HCT116 (cell line): ENCODE data around the gene RAG1. TPM values are rescaled to one million over a fixed set of nuclear protein-coding genes. Genes with fewer than 3 reads are reported as not detected.

Experiments used
- ATAC-seq: fragments of 200-7000 bp; cut with Tn5 transposase; 2 replicates; pipeline ENCODE4 v1.9.1; 2020; ENCODE audit warnings: mild to moderate bottlenecking, moderate library complexity
- BruUV-seq: library from RNA; stranded (reverse); fragments of 400-500 nt; replicated peaks from 2 replicates; lab custom pipeline; 2021; lab: Mats Ljungman, UMichigan
- CTCF ChIA-PET: fragments of 300-600 bp; sonication (Branson Sonifier 250); formaldehyde crosslinking; loops from one replicate; lab custom pipeline; 2021; ENCODE audit warnings: antibody characterized with exemption; lab: Charles Lee
- POLR2A ChIA-PET: fragments of 300-600, 350-600 bp; sonication (Branson Sonifier 250); formaldehyde crosslinking; loops from one replicate; lab custom pipeline; 2021; ENCODE audit warnings: antibody characterized with exemption; lab: Charles Lee
- RAD21 ChIA-PET, 2 experiments: fragments of 300-600 bp; sonication (Branson Sonifier 250); formaldehyde crosslinking; loops; one replicate each; lab custom pipeline; 2023; ENCODE audit warnings: low total read pairs in 2 of 2; ENCODE audit not compliant: uncharacterized antibody in 2 of 2, unreplicated experiment in 2 of 2, low non-redundant PET in 1 of 2; lab: Charles Lee
- DNase-seq: peaks from one replicate; pipeline ENCODE4 v3.0.0-alpha.2; 2010; ENCODE audit warnings: low read depth, low spot score
- H2AFZ ChIP-seq: fragments of 200-600 bp; shearing (Covaris generic), sonication (generic); 2 replicates; pipeline ENCODE4 v1.6.1; 2017; ENCODE audit warnings: low read depth, mixed run types, mixed read lengths, antibody characterized with exemption, low read length; ENCODE audit not compliant: poor library complexity, severe bottlenecking
- H3K27ac ChIP-seq: 2 replicates; pipeline ENCODE4 v1.5.1; 2012; ENCODE audit warnings: low read depth, low read length
- H3K27me3 ChIP-seq: fragments of 200-600 bp; sonication (generic); 2 replicates; pipeline ENCODE4 v1.6.1; 2016; ENCODE audit warnings: mixed run types, low read length, mixed read lengths; ENCODE audit not compliant: insufficient read depth
- H3K36me3 ChIP-seq, 2 experiments: fragments of 200-500 bp in 1 of 2; fragments of 200-600 bp in 1 of 2; sonication (Bioruptor generic) in 1 of 2; sonication (generic) in 1 of 2; 2 replicates each; pipeline versions ENCODE4 v1.5.1 to v1.6.1; 2014 to 2016; ENCODE audit warnings: low read length in 2 of 2, inconsistent platforms in 1 of 2, mixed read lengths in 1 of 2, mixed run types in 1 of 2; ENCODE audit not compliant: insufficient read depth in 2 of 2, control insufficient read depth in 1 of 2
- H3K4me1 ChIP-seq, 2 experiments: fragments of 200-600 bp in 1 of 2; sonication (generic) in 1 of 2; 2 replicates each; pipeline versions ENCODE4 v1.5.1 to v1.6.1; 2012 to 2017; ENCODE audit warnings: low read length in 2 of 2, inconsistent platforms in 1 of 2, mild to moderate bottlenecking in 1 of 2, mixed read lengths in 1 of 2, mixed run types in 1 of 2, moderate library complexity in 1 of 2; ENCODE audit not compliant: insufficient read depth in 2 of 2, control insufficient read depth in 1 of 2
- H3K4me2 ChIP-seq: fragments of 200-600 bp; sonication (generic); 2 replicates; pipeline ENCODE4 v1.6.1; 2017; ENCODE audit warnings: mixed run types, low read length, mixed read lengths
- H3K4me3 ChIP-seq, 2 experiments: fragments of 200-600 bp in 1 of 2; sonication (generic) in 1 of 2; replicated peaks in 1 of 2; 2 replicates each; pipeline ENCODE4 v1.5.1; 2011 to 2016; ENCODE audit warnings: low read length in 2 of 2, control low read depth in 1 of 2, low read depth in 1 of 2, mild to moderate bottlenecking in 1 of 2, mixed read lengths in 1 of 2, mixed run types in 1 of 2
- H3K79me2 ChIP-seq: fragments of 200-600 bp; sonication (generic); 2 replicates; pipeline ENCODE4 v1.6.1; 2017; ENCODE audit warnings: mild to moderate bottlenecking, mixed run types, low read length, moderate library complexity, mixed read lengths; ENCODE audit not compliant: insufficient read depth
- H3K9ac ChIP-seq: fragments of 200-600 bp; sonication (generic); 2 replicates; pipeline ENCODE4 v1.6.1; 2016; ENCODE audit warnings: low read length, mixed read lengths
- H3K9me2 ChIP-seq: fragments of 200-600 bp; sonication (generic), shearing (Covaris generic); 2 replicates; pipeline ENCODE4 v1.6.1; 2017; ENCODE audit warnings: mixed run types, mild to moderate bottlenecking, moderate library complexity; ENCODE audit not compliant: insufficient read depth
- H3K9me3 ChIP-seq, 2 experiments: fragments of 200-500 bp in 1 of 2; fragments of 200-600 bp in 1 of 2; sonication (Bioruptor generic) in 1 of 2; sonication (generic) in 1 of 2; 2 replicates each; pipeline ENCODE4 v1.6.1; 2014 to 2017; ENCODE audit warnings: low read length in 2 of 2, mixed read lengths in 2 of 2, inconsistent platforms in 1 of 2, low read depth in 1 of 2, mild to moderate bottlenecking in 1 of 2, mixed run types in 1 of 2, moderate library complexity in 1 of 2; ENCODE audit not compliant: control insufficient read depth in 1 of 2, insufficient read depth in 1 of 2
- H4K20me1 ChIP-seq: fragments of 200-600 bp; sonication (generic), shearing (Covaris generic); 2 replicates; pipeline ENCODE4 v1.6.1; 2017; ENCODE audit warnings: mixed run types, mild to moderate bottlenecking, moderate library complexity; ENCODE audit not compliant: insufficient read depth
- ATF3 ChIP-seq: IDR thresholded peaks from 2 replicates; pipeline ENCODE4 v1.6.1; 2012
- CEBPB ChIP-seq: IDR thresholded peaks from 2 replicates; pipeline ENCODE4 v1.6.1; 2012; ENCODE audit warnings: low read depth
- EGR1 ChIP-seq: IDR thresholded peaks from 2 replicates; pipeline ENCODE4 v1.6.1; 2012; ENCODE audit warnings: low read depth
- ELF1 ChIP-seq: IDR thresholded peaks from 2 replicates; pipeline ENCODE4 v1.6.1; 2012; ENCODE audit warnings: low read depth, borderline replicate concordance
- EZH2 ChIP-seq: fragments of 200-600 bp; sonication (generic); IDR thresholded peaks from 2 replicates; pipeline ENCODE4 v1.6.1; 2017; ENCODE audit warnings: antibody characterized with exemption, mixed run types
- EZH2phosphoT487 ChIP-seq: fragments of 200-600 bp; IDR thresholded peaks from 2 replicates; pipeline ENCODE4 v1.6.1; 2018; ENCODE audit warnings: antibody characterized with exemption, borderline replicate concordance
- FOSL1 ChIP-seq: IDR thresholded peaks from 2 replicates; pipeline ENCODE4 v1.6.1; 2012; ENCODE audit warnings: low read depth
- JUND ChIP-seq: IDR thresholded peaks from 2 replicates; pipeline ENCODE4 v1.6.1; 2012
- MAX ChIP-seq: IDR thresholded peaks from 2 replicates; pipeline ENCODE4 v1.6.1; 2012
- POLR2A ChIP-seq: IDR thresholded peaks from 2 replicates; pipeline ENCODE4 v1.7.0; 2011; ENCODE audit warnings: borderline replicate concordance; ENCODE audit not compliant: insufficient read depth, insufficient read length; ENCODE audit errors: extremely low read depth
- POLR2AphosphoS5 ChIP-seq: IDR thresholded peaks from 2 replicates; pipeline ENCODE4 v1.6.1; 2011; ENCODE audit warnings: mild to moderate bottlenecking, low read depth, low read length, moderate library complexity
- RAD21 ChIP-seq: IDR thresholded peaks from 2 replicates; pipeline ENCODE4 v1.6.1; 2012; ENCODE audit warnings: low read depth, mild to moderate bottlenecking
- SIN3A ChIP-seq: IDR thresholded peaks from 2 replicates; pipeline ENCODE4 v1.6.1; 2012; ENCODE audit warnings: low read depth
- SRF ChIP-seq: IDR thresholded peaks from 2 replicates; pipeline ENCODE4 v1.6.1; 2012; ENCODE audit warnings: low read depth
- TCF7L2 ChIP-seq: IDR thresholded peaks from 2 replicates; pipeline ENCODE4 v1.7.0; 2011; ENCODE audit warnings: borderline replicate concordance, inconsistent platforms; ENCODE audit not compliant: insufficient read depth, insufficient read length; ENCODE audit errors: extremely low read depth
- YY1 ChIP-seq: IDR thresholded peaks from 2 replicates; pipeline ENCODE4 v1.6.1; 2011; ENCODE audit warnings: low read length, low read depth, moderate library complexity, mild to moderate bottlenecking; ENCODE audit not compliant: insufficient replicate concordance; ENCODE audit errors: extremely low read depth
- ZFX ChIP-seq: fragments of 450-650 bp; IDR thresholded peaks from 2 replicates; pipeline ENCODE4 v1.6.1; 2017
- ZNF274 ChIP-seq: fragments of 200-500 bp; sonication (Bioruptor generic); IDR thresholded peaks from 2 replicates; pipeline ENCODE4 v1.6.1; 2014; ENCODE audit warnings: mild to moderate bottlenecking, low read depth, low read length, inconsistent platforms
- intact Hi-C: fragments of 100-400 bp; cut with micrococcal nuclease; formaldehyde crosslinking; loops from 2 replicates; pipeline ENCODE4 v1.10.0; 2022
- total RNA-seq: library from RNA; stranded (reverse); gene quantifications from one replicate; pipeline ENCODE4 v1.2.1, GENCODE V29; 2021; ENCODE audit not compliant: unreplicated experiment
- TF ChIP-seq, protein P1 (sequence below): IDR thresholded peaks from 2 replicates; pipeline ENCODE4 v1.6.1; 2012; ENCODE audit warnings: low read depth

The RAG1 gene
- total RNA-seq, 1 experiment from 2014 or later, result 0.54 TPM

DNA sequence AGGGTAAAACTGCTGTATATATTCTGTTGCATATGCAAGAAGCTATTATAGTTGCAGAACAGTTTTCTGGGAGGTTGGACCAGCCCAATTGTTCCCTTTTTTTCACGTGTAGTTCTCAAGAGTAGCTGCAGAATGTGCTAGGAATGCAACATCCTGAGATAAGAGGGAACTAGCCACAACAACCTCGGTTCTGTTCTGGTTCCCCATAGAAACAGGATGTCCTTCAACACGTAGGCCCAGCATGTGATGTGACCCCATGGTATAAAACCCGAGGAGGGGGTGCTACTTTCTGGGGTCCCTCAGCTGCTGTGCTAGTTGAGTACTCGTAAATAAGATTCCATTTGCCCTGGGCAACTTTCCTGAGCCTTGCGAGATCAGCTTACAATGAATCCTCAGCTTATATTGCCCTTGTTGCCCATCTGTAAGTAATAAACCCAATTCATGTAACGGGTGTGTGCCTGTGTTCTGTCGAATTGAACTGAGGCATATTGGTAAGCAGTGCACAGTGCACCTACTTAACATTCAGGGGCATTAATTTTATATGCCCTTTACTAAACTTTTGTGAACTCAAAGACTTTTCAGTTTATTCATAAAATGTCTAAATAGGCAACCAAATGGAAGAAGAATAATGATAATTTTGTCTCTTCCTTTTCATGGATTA lies 34.7 kb upstream of the RAG1 start:
- Histone ChIP-seq H2AFZ (no peak overlapping the region), H3K27me3 (no peaks in the 10 kb centered on the region), H3K79me2 (no peaks in the 10 kb centered on the region), H3K4me3 (no peak overlapping the region), H3K9me2 (no peaks in the 10 kb centered on the region), H4K20me1 (no peaks in the 10 kb centered on the region), H3K4me1 (no peaks in the 10 kb centered on the region), H3K4me2 (no peak overlapping the region), H3K9ac (no peak overlapping the region), H3K36me3 (no peaks in the 10 kb centered on the region), H3K9me3 (no peaks in the 10 kb centered on the region), H3K27ac (no peak overlapping the region)
- DNase-seq (no peak), ATAC-seq (no peak)
- intact Hi-C loops, result no loop called here
- TF ChIP-seq ATF3, result no peak
- no peak for TF ChIP-seq FOSL1
- no peak for TF ChIP-seq SRF
- TF ChIP-seq MAX, result no peak
- TF ChIP-seq CEBPB, result no peak
- TF ChIP-seq ELF1, result no peak
- TF ChIP-seq TCF7L2, result no peak
- no peak for TF ChIP-seq SIN3A
- TF ChIP-seq, protein P1, sequence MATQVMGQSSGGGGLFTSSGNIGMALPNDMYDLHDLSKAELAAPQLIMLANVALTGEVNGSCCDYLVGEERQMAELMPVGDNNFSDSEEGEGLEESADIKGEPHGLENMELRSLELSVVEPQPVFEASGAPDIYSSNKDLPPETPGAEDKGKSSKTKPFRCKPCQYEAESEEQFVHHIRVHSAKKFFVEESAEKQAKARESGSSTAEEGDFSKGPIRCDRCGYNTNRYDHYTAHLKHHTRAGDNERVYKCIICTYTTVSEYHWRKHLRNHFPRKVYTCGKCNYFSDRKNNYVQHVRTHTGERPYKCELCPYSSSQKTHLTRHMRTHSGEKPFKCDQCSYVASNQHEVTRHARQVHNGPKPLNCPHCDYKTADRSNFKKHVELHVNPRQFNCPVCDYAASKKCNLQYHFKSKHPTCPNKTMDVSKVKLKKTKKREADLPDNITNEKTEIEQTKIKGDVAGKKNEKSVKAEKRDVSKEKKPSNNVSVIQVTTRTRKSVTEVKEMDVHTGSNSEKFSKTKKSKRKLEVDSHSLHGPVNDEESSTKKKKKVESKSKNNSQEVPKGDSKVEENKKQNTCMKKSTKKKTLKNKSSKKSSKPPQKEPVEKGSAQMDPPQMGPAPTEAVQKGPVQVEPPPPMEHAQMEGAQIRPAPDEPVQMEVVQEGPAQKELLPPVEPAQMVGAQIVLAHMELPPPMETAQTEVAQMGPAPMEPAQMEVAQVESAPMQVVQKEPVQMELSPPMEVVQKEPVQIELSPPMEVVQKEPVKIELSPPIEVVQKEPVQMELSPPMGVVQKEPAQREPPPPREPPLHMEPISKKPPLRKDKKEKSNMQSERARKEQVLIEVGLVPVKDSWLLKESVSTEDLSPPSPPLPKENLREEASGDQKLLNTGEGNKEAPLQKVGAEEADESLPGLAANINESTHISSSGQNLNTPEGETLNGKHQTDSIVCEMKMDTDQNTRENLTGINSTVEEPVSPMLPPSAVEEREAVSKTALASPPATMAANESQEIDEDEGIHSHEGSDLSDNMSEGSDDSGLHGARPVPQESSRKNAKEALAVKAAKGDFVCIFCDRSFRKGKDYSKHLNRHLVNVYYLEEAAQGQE, result no peak
- TF ChIP-seq ZNF274, result no peak
- no peak for TF ChIP-seq RAD21
- TF ChIP-seq POLR2AphosphoS5, result no peak
- TF ChIP-seq POLR2A, result no peak
- TF ChIP-seq EZH2phosphoT487, result no peak
- no peak for TF ChIP-seq JUND
- no peak for TF ChIP-seq YY1
- TF ChIP-seq ZFX, result no peak
- no peak for TF ChIP-seq EZH2
- no peak for TF ChIP-seq EGR1
- CTCF ChIA-PET, result no interaction called here
- RAD21 ChIA-PET, result no interaction called here
- POLR2A ChIA-PET, result no interaction called here
- no TSS peak for BruUV-seq
